Stimulated activated CD4-positive, alpha-beta T cell treated with anti-CD3 and anti-CD28 coated beads, TNF-alpha, amount 100 ng/mL, for 1 hour (primary cell): Measurements from ENCODE around the gene SLC41A1.
A peak's percentile ranks its signal among the peaks of the same experiment; 100 is the strongest.
"Not testable (repeated sequence)": the region's sequence is repeated elsewhere in the genome, so short reads cannot be mapped to it uniquely, and the experiment has no call there.

Experiments used
- DNase-seq, 3 donors: peaks; one replicate each; pipeline ENCODE4 v3.0.0-alpha.2; 2020; ENCODE audit warnings: low read depth in 3 of 3, low spot score in 1 of 3

Gene SLC41A1

DNA sequence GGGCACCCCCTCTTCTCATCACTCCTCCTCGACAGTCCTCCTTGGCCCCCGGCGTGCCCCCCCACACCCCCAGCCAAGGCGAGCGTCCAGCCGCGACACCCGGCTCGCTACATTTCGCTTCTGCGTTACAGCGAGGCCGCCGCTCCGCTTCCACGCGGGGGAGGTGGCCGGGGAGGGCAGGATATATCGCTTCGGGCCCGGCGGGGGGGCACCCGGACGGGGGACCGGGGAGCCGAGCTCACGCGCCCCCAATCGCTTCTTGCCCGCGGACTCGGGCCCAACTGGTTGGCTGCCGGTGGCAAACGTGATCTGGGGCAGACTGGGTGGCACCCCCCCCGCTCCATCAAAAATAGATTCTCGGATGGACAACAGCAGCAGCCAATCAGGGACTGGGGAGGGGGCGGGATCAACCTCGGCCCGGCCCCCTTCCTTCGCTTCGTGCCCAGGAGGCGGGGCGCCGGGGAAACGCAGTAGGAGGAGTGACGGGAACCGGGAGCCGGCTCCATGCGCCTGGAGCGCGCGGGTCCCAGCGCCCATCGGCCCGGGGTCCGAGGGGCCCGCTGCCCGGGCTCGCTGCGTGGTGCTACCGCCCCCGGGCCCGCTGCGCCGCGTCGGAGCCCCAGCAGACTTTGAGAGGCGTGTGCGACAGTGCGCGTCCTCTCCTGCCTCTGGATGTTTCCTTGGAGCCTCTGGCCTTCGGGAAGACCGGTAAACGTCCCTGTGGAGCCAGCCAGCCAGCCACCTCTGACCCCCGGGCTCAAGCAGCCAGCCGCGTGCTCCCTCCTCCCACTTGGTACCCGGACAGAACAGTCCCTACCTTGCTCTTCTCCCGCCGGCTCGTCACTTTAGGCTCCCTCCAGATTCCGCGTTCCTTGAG, at the start of gene SLC41A1:
SLC41A1 (minus strand) TSS at position 321 of the 877 bp plus-strand sequence. CDS start 2,757 bp downstream, outside the sequence.
- peak; percentile 83 to 85 (median 85) for DNase-seq

DNA sequence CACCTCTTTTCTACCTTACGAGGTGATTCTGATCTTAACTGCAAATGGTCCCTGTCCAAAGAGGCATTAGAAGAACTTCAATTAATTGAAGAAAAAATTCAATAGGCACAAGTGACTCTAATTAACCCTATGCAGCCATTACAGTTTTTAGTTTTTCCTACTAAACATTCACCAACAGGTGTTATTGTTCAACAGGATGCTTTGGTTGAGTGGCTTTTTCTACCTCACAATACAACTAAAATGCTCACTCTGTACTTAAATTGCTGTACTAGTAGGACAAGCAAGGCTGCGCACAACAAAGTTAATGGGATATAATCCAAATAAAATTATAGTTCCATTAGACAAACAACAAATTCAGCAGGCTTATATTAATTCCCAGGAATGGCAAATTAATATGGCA, 48.5 kb upstream of the SLC41A1 start:
- no peak for DNase-seq

- no peak for DNase-seq
Measured at GRCh38 chr1:205858141-205858961, 45.4 kb upstream of the SLC41A1 start.

DNA sequence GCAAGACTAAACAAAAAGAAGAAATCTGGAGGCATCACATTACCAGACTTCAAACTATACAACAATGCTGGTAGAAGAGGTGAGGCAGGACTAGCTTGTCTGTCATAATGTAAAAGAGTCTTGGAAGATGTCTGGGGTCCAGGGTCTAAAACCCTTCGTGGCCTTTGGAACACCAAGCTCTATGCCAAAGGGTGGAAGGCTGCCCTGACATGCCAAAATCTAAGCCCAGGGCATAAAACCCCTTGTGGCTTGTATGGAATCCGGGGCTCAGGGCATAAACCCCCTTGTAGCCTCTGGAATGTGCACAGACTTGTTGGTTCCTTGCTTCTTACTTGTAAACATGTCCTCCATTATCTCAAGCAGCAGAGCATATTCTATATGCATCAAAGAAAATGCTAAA, 44.5 kb upstream of the SLC41A1 start:
- DNase-seq: not testable (repeated sequence)

GRCh38 chr1:205856433-205856832, 43.4 kb upstream of the SLC41A1 start:
- no peak for DNase-seq

- no peak for DNase-seq
Measured at GRCh38 chr1:205852969-205853368, 40.0 kb upstream of the SLC41A1 start.

DNA sequence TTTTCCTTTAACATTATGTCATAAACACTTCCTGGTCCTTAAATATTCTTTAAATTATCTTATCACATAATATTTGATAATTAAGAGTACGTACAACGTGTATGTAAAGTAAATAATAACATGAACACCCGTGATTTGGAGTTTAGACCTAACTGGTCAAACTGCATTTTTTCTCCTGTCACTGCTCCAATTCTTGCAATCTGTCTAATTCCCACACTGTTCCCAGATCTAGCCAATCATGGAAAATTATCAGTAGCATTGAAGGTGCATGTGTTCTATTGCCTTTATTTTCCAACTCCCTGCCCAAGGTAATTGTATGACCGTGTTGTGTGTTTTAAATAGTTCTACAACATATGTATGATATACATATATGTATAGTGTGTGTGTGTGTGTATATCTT, 39.0 kb upstream of the SLC41A1 start:
- DNase-seq: no peak

DNA sequence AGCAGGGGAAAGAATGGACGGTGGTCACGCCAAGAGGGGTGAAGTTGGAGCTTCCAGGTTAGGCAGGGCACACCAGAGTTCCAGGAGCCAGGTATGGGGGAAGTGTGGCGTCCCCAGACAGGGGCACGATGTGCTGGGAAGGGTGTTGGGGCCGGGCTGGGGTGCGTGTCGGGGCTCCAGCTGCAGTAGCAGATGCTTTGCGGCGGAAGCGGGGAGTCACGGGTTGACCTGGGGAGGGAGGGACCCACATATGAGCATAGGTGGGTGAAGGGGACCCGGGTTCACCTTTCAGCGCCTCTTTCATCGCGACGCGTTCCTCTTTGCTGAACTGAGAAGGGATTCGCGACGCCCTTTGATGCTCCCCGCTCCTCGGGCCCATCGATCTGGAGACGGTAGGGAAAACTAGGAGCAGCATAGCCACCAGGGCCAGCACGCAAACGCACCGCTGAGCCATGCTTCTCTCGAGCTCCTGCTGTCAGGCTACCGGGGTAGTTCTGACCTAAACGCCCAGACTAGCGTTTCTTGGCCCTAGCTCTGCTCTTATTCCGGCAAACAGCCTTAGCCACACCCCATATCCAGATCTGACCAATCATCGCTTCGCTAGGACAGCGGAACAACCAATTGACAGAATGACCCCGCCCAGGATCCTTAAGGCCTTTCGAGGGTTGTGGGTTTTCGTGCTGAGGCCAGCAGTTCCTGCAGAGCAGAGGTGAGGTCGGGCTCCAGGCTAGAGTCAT, 36.8 kb upstream of the SLC41A1 start, which contains the start of gene PM20D1:
PM20D1 (minus strand) TSS at position 514 of the 737 bp plus-strand sequence; CDS start at position 454, 60 bp downstream.
- DNase-seq: peak; percentile 43 to 70 (median 60)

DNA sequence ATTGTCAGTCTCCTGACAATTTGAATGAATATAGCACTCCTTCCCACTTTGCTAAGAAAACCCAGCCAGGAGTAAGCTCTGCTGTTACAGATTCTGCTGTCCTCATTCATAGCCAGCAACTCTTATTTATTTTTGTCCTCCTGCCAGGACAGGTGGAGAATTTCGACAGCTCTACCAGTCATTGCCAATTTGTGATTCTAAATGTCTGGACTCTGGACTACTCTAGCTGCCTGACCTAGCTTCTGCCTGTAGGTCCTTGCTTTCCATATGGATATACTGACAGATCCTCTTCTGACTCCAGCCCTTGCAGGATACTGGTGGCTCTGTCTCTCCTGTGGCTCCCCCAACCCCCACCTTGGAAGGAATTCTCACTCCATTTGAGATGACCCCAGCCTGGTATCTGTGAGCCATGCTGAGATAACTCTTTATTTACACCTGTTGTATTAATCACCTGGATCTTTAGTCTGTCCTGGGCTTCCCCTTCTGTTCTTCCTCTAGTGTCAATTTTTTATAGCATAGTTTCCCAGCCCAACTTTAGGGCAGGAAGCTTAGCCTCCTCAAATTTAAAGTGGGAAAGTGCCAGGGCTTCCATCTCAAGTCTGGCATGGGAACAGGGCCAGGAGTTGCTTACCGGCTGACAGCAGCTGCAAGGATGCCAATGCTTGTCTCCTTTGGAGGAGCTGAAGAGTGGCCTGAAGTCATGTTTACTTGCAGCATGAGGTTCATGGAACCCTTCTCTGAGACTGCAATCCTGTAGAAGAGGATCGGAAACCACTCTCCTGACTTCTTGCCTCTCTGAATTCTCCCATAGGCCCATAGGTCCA, 30.2 kb upstream of the SLC41A1 start:
- no peak for DNase-seq

DNA sequence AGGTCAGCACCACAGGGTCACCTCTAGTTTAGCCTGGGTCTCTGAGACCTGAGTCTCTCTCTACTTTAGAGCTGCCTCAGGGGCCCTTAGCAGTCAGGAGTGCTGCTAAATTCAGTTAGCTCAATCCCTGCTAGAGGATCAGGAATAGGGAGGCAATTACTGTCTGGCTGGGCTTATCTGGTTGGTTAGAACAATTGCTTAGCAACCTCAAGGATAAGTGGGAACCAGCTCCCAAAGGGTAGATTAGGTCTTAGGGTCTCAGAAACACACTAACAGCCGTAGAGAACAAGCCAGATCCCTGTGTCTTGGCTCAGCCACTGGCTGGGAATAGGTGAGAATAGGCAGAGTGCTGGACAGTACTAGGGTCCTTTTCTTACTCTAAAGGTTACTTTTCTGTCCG, 29.2 kb upstream of the SLC41A1 start:
- DNase-seq: no peak

DNA sequence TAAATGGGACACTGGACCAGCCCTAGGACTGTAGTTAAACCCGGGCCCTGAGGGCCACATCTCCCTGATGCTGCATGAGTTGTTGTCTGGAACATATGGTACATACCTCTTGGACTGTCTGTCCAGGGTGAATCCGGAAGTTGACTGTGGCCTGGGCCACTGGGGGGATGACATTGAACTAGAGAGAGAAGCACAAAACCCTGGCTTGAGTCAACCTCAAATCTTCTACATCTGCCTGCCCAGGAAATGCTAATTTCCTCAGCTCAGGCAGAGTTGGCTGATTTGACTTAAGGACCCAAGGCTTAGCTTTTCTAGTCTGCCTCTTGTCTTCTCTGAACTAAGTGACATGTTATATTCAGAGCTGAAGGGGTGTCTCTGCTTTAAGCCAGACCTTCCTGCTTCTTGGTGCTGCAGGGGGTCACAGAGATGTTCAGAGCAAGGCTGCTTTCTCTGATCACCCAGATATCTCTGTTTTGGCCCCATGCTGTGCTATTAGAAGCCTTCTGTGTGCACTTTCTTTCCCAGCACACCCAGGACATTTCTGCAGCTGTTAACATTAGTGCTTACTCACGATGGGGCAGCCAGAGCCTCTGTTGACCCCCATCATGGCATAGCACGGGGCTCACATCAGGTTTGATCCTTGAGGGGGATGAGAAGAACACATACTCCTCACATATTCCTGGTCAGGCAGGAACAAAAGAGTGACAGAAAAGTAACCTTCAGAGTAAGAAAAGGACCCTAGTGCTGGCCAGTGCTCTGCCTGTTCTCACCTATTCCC, 27.3 kb upstream of the SLC41A1 start:
- no peak for DNase-seq

DNA sequence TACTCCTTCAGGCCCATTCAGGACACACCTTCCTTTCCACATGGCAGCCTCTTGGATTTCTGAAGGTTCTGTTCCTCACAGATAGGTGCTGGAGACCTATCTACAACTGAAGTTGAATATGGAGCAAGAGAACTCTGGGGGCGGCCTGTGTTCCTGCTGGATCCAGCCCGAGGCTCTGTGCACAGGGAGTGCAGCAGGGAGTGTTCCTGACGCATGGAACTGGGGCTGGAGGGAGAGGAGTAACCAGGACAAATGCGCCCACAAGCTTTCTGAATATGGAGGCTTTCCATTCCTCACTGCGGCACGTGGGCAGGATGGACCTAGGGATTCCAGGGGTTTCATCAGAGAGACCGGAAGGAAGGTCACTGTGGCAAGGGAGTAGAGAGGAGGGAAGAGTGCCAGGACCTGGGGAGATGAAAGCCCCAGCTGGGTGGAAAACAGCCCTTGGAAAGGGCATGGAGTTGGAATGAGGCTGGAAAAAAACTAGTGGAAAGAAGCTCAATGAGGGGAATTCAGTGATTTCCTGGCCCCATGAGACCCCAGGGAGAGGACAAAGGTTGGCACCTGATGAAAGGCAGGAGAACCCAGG, 24.5 kb upstream of the SLC41A1 start:
- no peak for DNase-seq

GRCh38 chr1:205834751-205835150, 21.8 kb upstream of the SLC41A1 start:
- no peak for DNase-seq

- no peak for DNase-seq
Measured at GRCh38 chr1:205832326-205832751, 19.3 kb upstream of the SLC41A1 start.

- no peak for DNase-seq
Measured at GRCh38 chr1:205827623-205828022, 14.6 kb upstream of the SLC41A1 start.

GRCh38 chr1:205826995-205827394, 14.0 kb upstream of the SLC41A1 start:
- no peak for DNase-seq

DNA sequence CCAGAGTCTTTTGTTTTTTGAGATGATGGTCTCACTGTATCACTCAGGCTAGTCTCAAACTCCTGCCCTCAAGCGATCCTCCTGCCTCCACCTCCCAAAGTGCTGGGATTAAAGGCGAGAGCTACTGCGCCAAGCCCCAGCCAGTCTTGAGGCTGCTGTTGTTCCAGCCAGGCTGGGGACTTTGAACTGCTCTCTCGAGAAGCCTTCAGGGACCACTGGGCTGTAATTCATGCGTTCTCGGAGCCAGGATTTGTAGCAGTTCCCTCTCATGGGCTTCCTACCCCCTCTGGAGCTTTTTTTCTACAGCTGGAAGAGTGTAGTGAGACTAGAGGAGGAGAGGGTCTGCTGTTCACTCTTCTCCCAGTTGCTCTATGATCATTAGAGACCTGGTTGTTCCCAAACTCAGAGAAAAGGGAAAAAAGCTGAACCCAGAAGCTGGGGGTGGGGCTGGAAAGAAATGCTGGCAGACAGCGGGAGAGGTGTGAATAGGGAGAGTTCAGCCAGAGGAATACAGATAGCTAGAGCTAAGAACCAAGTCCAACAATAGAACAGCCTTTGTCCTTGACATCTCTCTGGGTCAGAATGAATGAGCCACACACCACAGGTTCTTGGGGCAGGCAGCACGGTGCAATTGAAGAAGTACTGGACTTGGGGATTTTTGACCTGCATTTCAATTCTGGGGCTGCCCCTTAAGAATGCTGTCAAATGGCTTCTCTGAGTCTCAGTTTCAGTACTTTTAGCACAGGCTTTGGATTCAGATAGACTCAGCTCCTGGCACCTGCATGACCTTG, 13.2 kb upstream of the SLC41A1 start:
- no peak for DNase-seq

GRCh38 chr1:205824180-205824579, 11.2 kb upstream of the SLC41A1 start:
- no peak for DNase-seq
